Spleen (tissue), 7 donors: ENCODE data around the gene ITGA2.

Experiments used
- CTCF ChIP-seq, 11 experiments: fragments of 200-600 bp in 7 of 11; fragments of 450-650 bp in 4 of 11; sonication (generic) in 4 of 11; IDR thresholded peaks in 8 of 11; conservative IDR thresholded peaks in 3 of 11; 1 replicate in 7 of 11; 2 replicates in 4 of 11; pipeline versions ENCODE4 v1.4.0 to v1.8.0; 2016 to 2021; ENCODE audit warnings: antibody characterized with exemption in 11 of 11, inconsistent platforms in 4 of 11, mild to moderate bottlenecking in 1 of 11
- POLR2A ChIP-seq, 3 donors: fragments of 450-650 bp; IDR thresholded peaks; one replicate each; pipeline ENCODE4 v1.5.1; 2017; ENCODE audit warnings: antibody characterized with exemption in 3 of 3, mild to moderate bottlenecking in 1 of 3
- POLR2AphosphoS5 ChIP-seq, 3 donors: sonication (generic); formaldehyde crosslinking; IDR thresholded peaks; one replicate each; pipeline ENCODE4 v1.5.1; 2017; ENCODE audit warnings: antibody characterized with exemption in 3 of 3
- donor health status: DM: no; HTN: no; CAD: no; lungs with moderate emphysema.
- donor health status: DM: no; HTN: no; CAD: no.
- donor health status: DM: no; HTN: no; CAD: no.

- no peak for TF ChIP-seq POLR2A (IDR thresholded peaks at IDR 0.05)
- no peak for TF ChIP-seq CTCF (IDR thresholded peaks at IDR 0.05 in 8 of 11, conservative IDR thresholded peaks at IDR 0.05 in 3 of 11)
- no peak for TF ChIP-seq POLR2AphosphoS5 (IDR thresholded peaks at IDR 0.05)
Measured at GRCh38 chr5:52977264-52977897, 11.8 kb upstream of the ITGA2 start.
